GM21619 (cell line): ENCODE results near the gene ASPG.

ENCODE experiments used
- ATAC-seq: cut with Tn5 transposase; IDR thresholded peaks from one replicate; pipeline ENCODE4 v1.9.1; 2021; ENCODE audit not compliant: unreplicated experiment

Gene ASPG

DNA sequence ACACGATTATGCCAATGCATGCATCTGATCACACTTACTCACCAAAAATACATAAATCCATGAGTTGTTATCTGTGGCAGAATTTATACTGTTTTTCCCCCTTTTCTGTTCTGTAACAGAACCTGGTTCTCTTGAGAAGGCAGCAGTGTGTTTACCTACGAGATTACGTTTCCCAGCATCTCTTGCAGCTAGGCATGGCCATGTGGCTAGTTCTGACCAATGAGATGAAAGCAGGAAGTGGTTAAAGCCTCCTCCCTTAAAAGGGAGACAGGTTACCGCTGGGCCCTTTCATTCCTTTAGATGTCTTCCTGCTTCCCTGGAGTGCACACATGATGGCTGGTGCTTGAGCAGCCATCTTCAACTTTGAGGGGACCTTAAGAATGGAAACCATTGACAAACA is 11.7 kb upstream of the ASPG start:
- ATAC-seq, result no peak

- no peak for ATAC-seq
Measured at GRCh38 chr14:104075530-104076151, 9.9 kb upstream of the ASPG start.

- ATAC-seq, result no peak
Measured at GRCh38 chr14:104076743-104077142, 8.8 kb upstream of the ASPG start.

GRCh38 chr14:104078031-104078455 is 7.5 kb upstream of the ASPG start:
- peak; percentile 93 for ATAC-seq

GRCh38 chr14:104080376-104081260 is 4.9 kb upstream of the ASPG start:
- ATAC-seq, result no peak

GRCh38 chr14:104081261-104081835 is 4.2 kb upstream of the ASPG start:
- ATAC-seq, result no peak

DNA sequence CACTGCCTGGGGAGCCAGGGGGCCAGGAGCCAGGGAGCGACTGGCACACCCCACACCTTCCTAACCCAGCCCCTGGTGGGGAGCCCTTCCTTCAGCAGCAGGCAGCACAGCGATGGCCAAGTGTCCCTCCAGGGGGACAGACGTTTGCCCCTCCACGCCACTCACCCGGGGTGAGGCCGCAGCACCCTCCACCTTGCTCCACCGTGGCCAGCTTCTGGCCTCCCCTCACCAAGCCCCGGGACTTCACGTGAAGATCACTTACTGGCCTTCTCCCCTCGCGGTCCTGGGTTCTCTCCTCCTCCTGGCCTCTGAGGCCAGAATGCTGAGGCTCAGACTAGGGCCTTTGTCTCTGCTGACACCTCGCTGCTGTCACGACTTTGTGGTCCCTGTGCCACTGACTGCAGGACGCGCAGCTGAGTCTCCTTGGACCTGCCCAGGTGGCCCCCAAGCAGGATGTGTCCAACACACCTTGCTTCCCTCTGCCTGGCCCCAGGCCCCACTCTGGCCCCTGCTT is 3.5 kb upstream of the ASPG start:
- ATAC-seq, result no peak

DNA sequence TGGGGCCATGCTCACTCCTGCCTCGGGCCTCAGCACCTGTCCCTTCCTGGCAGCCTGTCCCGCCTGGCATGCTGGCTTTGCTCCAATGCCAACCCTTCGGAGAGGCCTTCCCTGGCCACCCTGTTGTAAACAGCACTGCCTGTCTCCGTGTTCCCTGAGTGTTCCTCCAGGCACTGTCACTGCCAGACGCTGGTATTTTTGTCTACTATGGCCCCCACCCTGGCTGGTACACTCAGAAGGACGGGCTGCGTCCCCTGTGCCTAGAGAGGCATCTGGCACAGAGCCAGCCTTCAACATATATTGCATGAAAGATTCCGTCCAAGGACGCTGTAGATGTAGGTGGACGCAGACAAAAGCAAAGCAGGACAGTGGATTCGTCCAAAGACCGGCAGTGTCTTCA is 2.7 kb upstream of the ASPG start:
- ATAC-seq, result no peak

DNA sequence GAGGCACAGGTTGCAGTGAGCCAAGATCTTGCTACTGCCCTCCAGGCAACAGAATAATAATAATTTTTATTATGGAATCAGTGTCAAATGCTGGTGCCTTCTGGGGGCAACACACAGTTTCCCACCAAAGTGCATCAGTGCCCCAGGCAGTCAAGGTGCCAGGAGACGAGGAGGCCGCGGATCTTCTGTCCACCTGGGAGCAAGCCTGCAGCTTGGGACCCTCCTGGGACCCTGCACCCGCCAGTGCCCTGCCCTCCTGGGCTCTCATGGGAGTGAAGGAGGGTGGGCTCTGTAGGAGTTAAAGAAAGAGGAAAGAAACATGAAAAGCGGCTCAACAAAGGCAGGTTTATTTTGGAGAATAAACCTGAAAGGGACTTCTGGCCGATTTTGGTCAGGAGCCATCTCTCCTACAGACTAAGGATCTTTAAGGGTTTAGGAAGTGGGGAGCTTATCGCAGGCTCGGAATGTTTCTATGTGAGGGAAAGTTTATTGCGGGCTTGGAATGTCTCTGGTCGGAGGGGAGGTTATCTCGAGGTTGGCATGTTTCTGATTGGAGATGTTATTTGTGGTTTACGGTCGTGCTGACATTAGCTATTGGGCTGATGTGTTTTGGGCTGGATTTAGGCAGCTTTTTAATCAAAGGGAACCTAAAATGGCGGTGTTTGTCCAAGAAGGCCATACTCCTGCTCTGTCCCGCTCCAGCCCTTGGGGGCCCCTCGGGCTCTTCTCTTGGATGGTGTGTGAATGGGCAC is 1.1 kb upstream of the ASPG start:
- ATAC-seq, result no peak

GRCh38 chr14:104085889-104086201 is 345 bp downstream of the ASPG start:
- ATAC-seq, result no peak

DNA sequence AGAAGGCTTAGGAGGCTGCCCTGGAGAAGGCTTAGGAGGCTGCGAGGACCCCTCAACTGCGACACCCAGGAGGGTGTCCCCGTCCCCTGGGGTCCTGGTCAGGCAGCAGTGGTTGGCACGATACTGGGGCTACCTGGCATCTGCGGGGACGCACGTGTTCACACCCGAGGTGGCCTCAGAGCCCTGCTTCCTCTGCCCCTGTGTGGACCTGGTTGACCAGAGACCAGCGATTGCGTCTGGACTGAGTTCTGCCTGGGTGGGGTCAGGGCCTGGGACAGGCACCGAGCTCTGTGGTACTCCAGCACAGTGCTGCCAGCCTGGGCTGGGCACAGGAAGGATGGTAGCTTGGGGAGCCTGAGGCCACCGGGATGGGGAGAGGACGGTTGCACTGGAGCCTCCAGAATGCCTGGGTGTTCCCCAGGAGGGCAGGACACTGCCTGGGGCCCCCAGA is 735 bp downstream of the ASPG start:
- no peak for ATAC-seq

DNA sequence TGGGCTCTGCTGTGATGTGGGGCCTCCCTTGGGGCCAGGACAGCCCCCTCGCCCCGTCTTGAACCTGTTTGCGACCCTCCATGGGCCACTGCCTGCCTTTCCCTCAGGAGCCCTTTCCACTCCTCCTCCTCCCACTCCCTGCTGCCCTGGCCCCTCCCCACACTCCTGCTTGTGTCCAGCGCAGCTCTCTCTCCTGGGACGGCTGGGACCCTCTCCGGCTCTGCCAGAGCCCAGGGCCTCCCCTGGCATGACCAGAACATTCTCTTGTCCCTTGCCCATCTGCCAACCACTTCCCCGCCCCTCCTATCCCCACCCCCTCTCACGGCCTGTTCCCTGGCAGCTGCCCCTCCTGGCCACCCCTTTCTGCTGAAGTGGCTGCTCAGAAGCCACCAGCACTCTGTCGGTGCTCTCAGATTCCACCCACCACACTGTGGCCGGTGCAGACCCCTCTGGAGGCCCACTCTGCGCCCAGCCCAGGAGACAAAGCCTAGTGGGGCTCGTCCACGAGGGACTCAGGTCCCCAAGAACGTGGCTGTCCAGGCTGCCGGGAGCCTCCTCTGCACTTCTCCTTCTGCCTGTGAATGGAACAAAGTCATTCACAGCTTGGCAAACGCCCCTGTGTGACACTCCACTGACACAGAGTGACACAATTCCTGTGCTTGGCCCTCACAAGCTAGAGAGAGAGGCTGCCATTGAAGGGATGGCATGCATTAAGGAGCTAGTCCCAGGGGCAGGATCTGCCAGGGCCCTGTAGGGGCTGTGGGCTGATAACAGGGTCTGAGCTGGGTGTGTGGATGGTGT is 1.4 kb downstream of the ASPG start:
- no peak for ATAC-seq

DNA sequence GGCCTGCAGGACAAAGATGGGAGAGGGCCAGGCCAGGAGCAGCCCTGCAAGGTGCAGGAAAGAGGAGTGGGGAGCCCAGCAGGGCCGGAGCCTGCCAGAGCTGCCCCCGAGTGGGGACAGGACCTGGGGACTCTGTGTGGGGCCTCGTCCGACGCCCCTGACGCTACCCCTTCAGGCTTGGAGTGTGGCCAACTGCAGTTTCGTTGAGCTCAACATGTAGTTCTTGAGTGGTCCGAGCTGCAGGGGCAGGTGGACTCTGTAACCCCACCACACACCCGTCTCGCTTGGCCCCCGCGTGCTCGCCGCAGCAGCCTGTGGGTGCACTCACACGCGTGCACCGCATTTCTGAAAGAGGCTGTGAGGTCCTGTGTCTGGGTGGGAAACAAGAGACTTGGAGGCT is 2.0 kb downstream of the ASPG start:
- no peak for ATAC-seq

DNA sequence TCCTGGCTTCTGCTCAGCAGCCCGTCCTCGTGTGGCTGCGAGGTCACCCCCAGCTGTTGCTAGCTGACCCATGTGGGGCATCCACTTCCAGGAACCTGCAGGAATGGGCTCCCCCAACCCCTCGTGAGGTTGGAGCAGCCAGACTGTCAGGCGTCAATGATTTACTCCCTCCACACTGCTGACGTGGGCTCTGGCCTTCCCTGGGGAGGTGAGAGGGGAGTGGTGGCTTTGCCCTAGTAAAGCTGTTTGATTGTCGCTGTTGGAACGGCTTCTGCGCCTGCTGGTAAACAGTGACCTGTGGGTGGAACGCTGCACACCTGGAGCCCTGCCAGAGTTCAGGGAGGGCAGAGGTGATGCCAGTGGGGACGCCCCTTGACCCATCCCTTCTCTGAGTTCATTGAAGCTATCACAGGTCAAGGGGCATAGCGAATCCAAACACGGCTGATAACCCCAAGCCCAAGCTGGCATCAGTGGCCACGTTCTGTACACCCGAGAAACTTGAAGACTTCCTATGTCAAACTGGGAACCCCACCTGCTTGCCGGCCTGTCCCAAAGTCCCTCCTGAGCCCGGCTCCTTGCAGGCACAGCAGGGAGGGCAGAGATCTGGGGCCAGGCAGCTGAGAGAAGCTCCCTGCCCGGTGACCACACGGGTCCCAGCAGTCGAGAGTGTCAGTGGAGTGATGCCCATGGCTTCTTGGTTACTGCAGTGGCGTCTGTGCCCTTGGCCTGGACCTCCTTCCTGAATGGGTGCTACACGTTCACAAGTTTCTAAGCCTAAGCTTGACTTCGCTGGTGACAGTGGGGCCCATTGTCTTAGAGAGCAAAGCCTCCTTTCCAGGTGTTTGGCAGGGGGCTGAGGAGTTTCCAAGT is 2.7 kb downstream of the ASPG start:
- ATAC-seq, result no peak

GRCh38 chr14:104090071-104090748 is 4.7 kb downstream of the ASPG start:
- ATAC-seq, result no peak

DNA sequence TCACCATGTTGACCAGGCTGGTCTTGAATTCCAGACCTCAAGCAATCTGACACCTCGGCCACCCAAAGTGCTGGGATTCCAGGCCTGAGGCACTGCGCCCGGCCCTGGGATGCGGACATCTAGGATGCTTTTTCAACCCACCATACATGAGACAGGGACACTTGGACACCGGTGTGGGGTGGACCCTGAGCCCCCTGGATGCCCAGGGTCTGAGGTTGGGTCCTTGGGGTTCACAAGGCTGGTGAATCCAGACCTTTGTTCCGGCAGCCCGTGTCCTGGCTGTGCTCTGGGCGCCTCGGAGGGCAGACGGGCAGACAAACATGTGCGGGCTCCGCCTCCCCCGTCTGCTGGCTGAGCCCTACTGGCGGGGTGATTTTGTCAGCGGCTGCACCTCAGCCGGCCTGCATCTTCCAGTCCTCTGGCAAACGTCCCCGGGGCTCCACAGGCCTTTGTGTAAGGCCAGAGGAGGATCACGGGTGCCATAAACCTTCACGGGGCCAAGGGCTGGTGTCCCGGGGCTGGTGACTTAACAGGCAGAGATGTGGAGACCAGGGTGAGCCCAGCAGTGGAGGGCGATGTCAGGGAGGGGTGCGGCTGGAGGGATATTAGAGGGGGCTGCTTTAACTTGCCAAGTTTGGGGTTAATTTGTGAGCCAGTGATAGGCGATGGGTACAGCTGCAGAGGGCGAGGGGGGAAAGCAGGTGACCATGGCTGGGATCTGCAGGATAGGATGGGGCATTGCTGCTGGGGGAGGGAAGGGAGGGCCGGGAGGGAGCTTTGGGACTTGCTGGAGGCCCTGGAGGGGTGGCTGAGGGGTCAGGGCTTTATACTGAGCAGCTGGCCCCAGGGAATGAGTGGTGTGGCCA is 5.8 kb downstream of the ASPG start:
- ATAC-seq, result no peak

- no peak for ATAC-seq
Measured at GRCh38 chr14:104091927-104092771, 6.6 kb downstream of the ASPG start.
